A673 (cell line): ENCODE results near the gene CRISPLD2. TPM values are rescaled to one million over a fixed set of nuclear protein-coding genes. Genes with fewer than 3 reads are reported as not detected.

Experiments
- BruUV-seq: library from RNA; stranded (reverse); fragments of 400-500 nt; replicated peaks from 2 replicates; lab custom pipeline; 2021; lab: Mats Ljungman, UMichigan
- CTCF ChIA-PET: fragments of 300-600 bp; sonication (Branson Sonifier 250); formaldehyde crosslinking; loops from one replicate; lab custom pipeline; 2022; ENCODE audit warnings: antibody characterized with exemption; lab: Charles Lee
- POLR2A ChIA-PET: fragments of 300-600 bp; sonication (Branson Sonifier 250); formaldehyde crosslinking; loops from one replicate; lab custom pipeline; 2022; ENCODE audit warnings: antibody characterized with exemption; ENCODE audit not compliant: low non-redundant PET; lab: Charles Lee
- DNase-seq: peaks from one replicate; pipeline ENCODE4 v3.0.0-alpha.2; 2015; ENCODE audit warnings: low spot score
- H3K27ac ChIP-seq: fragments of 200-600 bp; sonication (generic); 2 replicates; pipeline ENCODE4 v1.5.1; 2016; ENCODE audit warnings: mixed run types, low read depth, mild to moderate bottlenecking, mixed read lengths, antibody characterized with exemption, low read length; ENCODE audit not compliant: poor library complexity, severe bottlenecking
- H3K27me3 ChIP-seq: fragments of 200-600 bp; sonication (generic); replicated peaks from 2 replicates; pipeline ENCODE4 v1.6.1; 2017; ENCODE audit warnings: mixed run types, low read depth, mild to moderate bottlenecking, mixed read lengths, antibody characterized with exemption, low read length; ENCODE audit not compliant: insufficient read depth, poor library complexity
- H3K36me3 ChIP-seq: fragments of 200-600 bp; sonication (generic); 2 replicates; pipeline ENCODE4 v1.6.1; 2016; ENCODE audit warnings: mixed run types, mild to moderate bottlenecking, mixed read lengths, antibody characterized with exemption, low read length; ENCODE audit not compliant: insufficient read depth, poor library complexity, severe bottlenecking
- H3K4me1 ChIP-seq: fragments of 200-600 bp; sonication (generic); 2 replicates; pipeline ENCODE4 v1.6.1; 2017; ENCODE audit warnings: mixed run types, mild to moderate bottlenecking, mixed read lengths, antibody characterized with exemption, low read length; ENCODE audit not compliant: insufficient read depth, poor library complexity, severe bottlenecking
- H3K4me3 ChIP-seq: fragments of 200-600 bp; sonication (generic); 2 replicates; pipeline ENCODE4 v1.5.1; 2016; ENCODE audit warnings: low read depth, mixed run types, mild to moderate bottlenecking, mixed read lengths, low read length; ENCODE audit not compliant: poor library complexity, severe bottlenecking
- H3K9me3 ChIP-seq: fragments of 200-600 bp; sonication (generic); 2 replicates; pipeline ENCODE4 v1.6.1; 2016; ENCODE audit warnings: mixed run types, low read depth, mild to moderate bottlenecking, mixed read lengths, antibody characterized with exemption, low read length; ENCODE audit not compliant: poor library complexity, severe bottlenecking
- CTCF ChIP-seq: fragments of 300-800, 200-600 bp; sonication (generic); conservative IDR thresholded peaks from 2 replicates; pipeline ENCODE4 v1.5.1; 2017; ENCODE audit warnings: low read depth, mild to moderate bottlenecking, antibody characterized with exemption, low read length, moderate library complexity, mixed read lengths
- EZH2 ChIP-seq: fragments of 200-600 bp; sonication (generic); IDR thresholded peaks from 2 replicates; pipeline ENCODE4 v1.6.1; 2017; ENCODE audit warnings: borderline replicate concordance, low read depth, mild to moderate bottlenecking, mixed read lengths, antibody characterized with exemption, low read length; ENCODE audit not compliant: poor library complexity, severe bottlenecking
- intact Hi-C: fragments of 100-400 bp; cut with micrococcal nuclease; formaldehyde crosslinking; loops from one replicate; pipeline ENCODE4 v1.10.0; 2022; ENCODE audit not compliant: unreplicated experiment
- total RNA-seq: library from RNA; stranded (reverse); gene quantifications from 2 replicates; pipeline ENCODE4 v1.2.3, GENCODE V29; 2021

Gene CRISPLD2
- total RNA-seq, 1 experiment from 2014 or later: 0.32 TPM

DNA sequence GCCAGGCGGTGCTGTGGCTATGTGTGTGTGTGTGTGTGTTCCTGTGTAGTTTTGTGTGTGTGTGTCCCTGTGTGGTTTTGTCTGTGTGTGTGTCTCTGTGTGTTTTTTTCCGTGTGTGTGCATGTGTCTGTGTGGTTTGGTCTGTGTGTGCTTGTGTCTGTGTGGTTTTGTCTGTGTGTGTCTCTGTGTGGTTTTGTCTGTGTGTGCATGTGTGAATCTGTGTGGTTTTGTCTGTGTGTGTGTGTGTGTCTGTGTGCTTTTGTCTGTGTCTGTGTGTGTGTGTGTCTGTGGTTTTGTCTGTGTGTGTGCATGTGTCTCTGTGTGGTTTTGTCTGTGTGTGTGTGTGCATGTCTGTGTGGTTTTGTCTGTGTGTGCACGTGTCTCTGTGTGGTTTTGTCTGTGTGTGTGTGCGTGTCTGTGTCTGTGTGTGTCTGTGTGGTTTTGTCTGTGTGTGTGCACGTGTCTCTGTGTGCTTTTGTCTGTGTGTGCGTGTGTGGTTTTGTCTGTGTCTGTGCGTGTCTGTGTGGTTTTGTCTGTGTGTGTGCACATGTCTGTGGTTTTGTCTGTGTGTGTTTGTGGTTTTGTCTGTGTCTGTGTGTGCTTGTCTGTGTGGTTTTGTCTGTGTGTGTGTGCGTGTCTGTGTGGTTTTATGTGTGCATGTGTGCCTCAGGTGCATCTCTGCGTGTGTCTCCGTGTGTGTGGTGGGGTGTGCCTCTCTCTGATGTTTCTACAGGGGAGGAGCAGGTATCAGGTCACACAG lies 129.2 kb downstream of the CRISPLD2 start:
- H3K36me3 ChIP-seq: no peaks in the 10 kb centered on the region
- POLR2A ChIA-PET: no interaction called here
- H3K9me3 ChIP-seq: no peaks in the 10 kb centered on the region
- TF ChIP-seq EZH2 (no peak), CTCF (no peak)
- DNase-seq: no peak
- BruUV-seq: no TSS peak
- intact Hi-C loops: no loop called here
- H3K4me3 ChIP-seq: no peak overlapping the region
- H3K27me3 ChIP-seq: no peaks in the 10 kb centered on the region
- CTCF ChIA-PET: no interaction called here
- no peak overlapping the region for H3K27ac ChIP-seq
- H3K4me1 ChIP-seq: no peaks in the 10 kb centered on the region

DNA sequence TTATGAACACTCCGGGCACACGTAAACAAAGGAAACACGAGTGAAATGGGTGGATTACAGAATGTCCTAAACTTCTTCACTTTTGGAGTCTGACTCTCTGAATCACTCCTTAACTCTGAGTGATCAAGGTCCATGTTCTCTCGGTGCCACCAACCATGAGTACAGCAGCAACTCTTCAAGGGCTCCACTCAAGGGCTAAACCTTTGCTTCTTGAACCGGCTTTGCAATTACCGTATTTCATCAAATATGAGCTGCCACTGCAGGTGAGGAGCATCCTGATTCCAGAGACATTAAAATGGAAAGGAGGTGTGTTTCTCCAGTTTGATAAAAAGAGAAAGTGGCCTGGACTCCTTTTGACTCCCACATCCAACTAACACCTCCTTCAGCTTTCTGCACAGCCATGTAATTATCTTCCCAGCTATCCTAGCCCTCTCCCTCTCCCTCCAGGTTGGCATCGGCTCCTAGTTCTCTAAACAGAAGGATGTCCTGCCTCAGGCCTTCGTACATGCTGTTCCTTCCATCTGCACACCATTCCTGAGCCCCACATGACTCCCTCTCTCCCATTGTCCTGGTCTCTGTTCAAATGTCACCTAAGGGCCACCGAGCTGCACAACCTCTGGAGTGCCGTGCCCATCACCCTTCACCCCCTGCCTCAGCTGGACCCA lies 130.1 kb downstream of the CRISPLD2 start:
- no peak overlapping the region for H3K4me3 ChIP-seq
- intact Hi-C loops: no loop called here
- BruUV-seq: no TSS peak

GRCh38 chr16:84950906-84951305 lies 131.1 kb downstream of the CRISPLD2 start:
- intact Hi-C loops: no loop called here
- ChIA-PET CTCF (no interaction called here), POLR2A (no interaction called here)
- H3K27me3 ChIP-seq: no peaks in the 10 kb centered on the region
- H3K4me3 ChIP-seq: no peak overlapping the region
- H3K27ac ChIP-seq: no peak overlapping the region
- H3K9me3 ChIP-seq: no peaks in the 10 kb centered on the region
- peak; percentile 71 for DNase-seq
- BruUV-seq: no TSS peak
- TF ChIP-seq EZH2: no peak
- peak; percentile 57 for TF ChIP-seq CTCF
- H3K4me1 ChIP-seq: no peaks in the 10 kb centered on the region
- H3K36me3 ChIP-seq: no peaks in the 10 kb centered on the region

More for the DNA sequence above, 130.1 kb downstream of the CRISPLD2 start:
- Histone ChIP-seq H3K27me3 (no peaks in the 10 kb centered on the region), H3K36me3 (no peaks in the 10 kb centered on the region), H3K27ac (no peak overlapping the region), H3K9me3 (no peaks in the 10 kb centered on the region), H3K4me1 (no peaks in the 10 kb centered on the region)
- DNase-seq: no peak
- no peak for TF ChIP-seq EZH2
- no peak for TF ChIP-seq CTCF
- ChIA-PET CTCF (no interaction called here), POLR2A (no interaction called here)
